Ascending aorta (tissue), 2 donors: ENCODE data around the gene CNIH2. TPM values are rescaled to one million over a fixed set of nuclear protein-coding genes. Genes with fewer than 3 reads are reported as not detected.
A peak's percentile ranks its signal among the peaks of the same experiment; 100 is the strongest.

Source experiments
- DNase-seq, 2 donors: peaks; one replicate each; pipeline ENCODE4 v3.0.0-alpha.2; 2019; ENCODE audit warnings: low spot score in 2 of 2
- H3K27ac ChIP-seq, 2 donors: fragments of 200-600 bp; sonication (generic); one replicate each; pipeline ENCODE4 v1.5.1; 2016 to 2017; ENCODE audit warnings: mild to moderate bottlenecking in 1 of 2
- H3K27me3 ChIP-seq: fragments of 200-600 bp; sonication (generic); one replicate; pipeline ENCODE4 v1.5.1; 2017
- H3K36me3 ChIP-seq, 2 donors: fragments of 200-600 bp; sonication (generic); one replicate each; pipeline ENCODE4 v1.5.1; 2016
- H3K4me1 ChIP-seq, 2 donors: fragments of 200-600 bp; sonication (generic); one replicate each; pipeline ENCODE4 v1.5.1; 2016 to 2017; ENCODE audit warnings: mild to moderate bottlenecking in 1 of 2
- H3K4me3 ChIP-seq, 2 donors: fragments of 200-600 bp; sonication (generic); one replicate each; pipeline ENCODE4 v1.5.1; 2016 to 2017; ENCODE audit warnings: mild to moderate bottlenecking in 1 of 2
- H3K9me3 ChIP-seq, 2 donors: fragments of 200-600 bp; sonication (generic); one replicate each; pipeline ENCODE4 v1.5.1; 2016
- CTCF ChIP-seq, 3 experiments: fragments of 200-600 bp in 2 of 3; fragments of 450-650 bp in 1 of 3; sonication (generic) in 2 of 3; IDR thresholded peaks; one replicate each; pipeline ENCODE4 v1.5.1; 2016 to 2019; ENCODE audit warnings: antibody characterized with exemption in 3 of 3, mild to moderate bottlenecking in 1 of 3, moderate library complexity in 1 of 3
- intact Hi-C: fragments of 100-400 bp; cut with DNase I; formaldehyde crosslinking; loops from one replicate; pipeline ENCODE4 v1.15.1; 2023
- total RNA-seq: library from RNA; depleted of rRNA; stranded (reverse); fragments of >200 nt; gene quantifications from one replicate; pipeline ENCODE4 v1.1.0, GENCODE V29; 2016

Gene CNIH2
- total RNA-seq, 1 donor from 2014 or later = not detected

- DNase-seq = no peak
- Histone ChIP-seq H3K36me3 (peaks cover 33 to 39% of the 10 kb centered on the region in 2 donors), H3K4me3 (peak overlapping the region; percentile 63 to 84), H3K27ac (peak overlapping the region; percentile 94 to 99), H3K9me3 (no peaks in the 10 kb centered on the region), H3K27me3 (no peaks in the 10 kb centered on the region), H3K4me1 (peaks cover 0 to 24% of the 10 kb centered on the region in 2 donors)
- intact Hi-C loops = loop anchor here (2.0 to 10.0 kb wide), 3 partner anchors 195 to 604 kb away; partner anchors contain the start of genes CFL1, PACS1 and RELA
- no peak for TF ChIP-seq CTCF (IDR thresholded peaks at IDR 0.05)
Measured at GRCh38 chr11:66267039-66267378, 11.0 kb upstream of the CNIH2 start.

GRCh38 chr11:66267379-66268243, 10.4 kb upstream of the CNIH2 start:
- DNase-seq = peak; percentile 57 to 94
- Histone ChIP-seq H3K27ac (peak overlapping the region; percentile 94 to 99), H3K9me3 (no peaks in the 10 kb centered on the region), H3K4me1 (peaks cover 0 to 24% of the 10 kb centered on the region in 2 donors), H3K36me3 (peaks cover 33 to 39% of the 10 kb centered on the region in 2 donors), H3K27me3 (no peaks in the 10 kb centered on the region), H3K4me3 (peak overlapping the region; percentile 63 to 84)
- intact Hi-C loops = loop anchor here (1.0 to 10.0 kb wide), 6 partner anchors 15 to 605 kb away; partner anchors contain the start of genes C11orf68, CFL1, DRAP1 and PACS1
- peak in 2 of 3 experiments; percentile 15 to 57 for TF ChIP-seq CTCF (IDR thresholded peaks at IDR 0.05)

GRCh38 chr11:66268244-66268951, 9.6 kb upstream of the CNIH2 start, which contains the start of gene RAB1B:
TSS of gene RAB1B (plus strand) at chr11:66268639. CDS start at chr11:66268680, 41 bp downstream.
- Histone ChIP-seq H3K27ac (peak within 1 kb of the TSS; percentile 94 to 99), H3K9me3 (no peaks in the 10 kb centered on the region), H3K4me1 (peaks cover 0 to 24% of the 10 kb centered on the region in 2 donors), H3K4me3 (peak within 1 kb of the TSS; percentile 63 to 84), H3K36me3 (peaks cover 33 to 39% of the 10 kb centered on the region in 2 donors), H3K27me3 (no peaks in the 10 kb centered on the region)
- DNase-seq = peak; percentile 98 to 100
- intact Hi-C loops = loop anchor here (1.0 to 10.0 kb wide), 5 partner anchors 14 to 414 kb away; partner anchors contain the start of genes C11orf68, CFL1, DRAP1 and PACS1
- TF ChIP-seq CTCF (IDR thresholded peaks at IDR 0.05) = no peak

GRCh38 chr11:66268952-66269905, 8.7 kb upstream of the CNIH2 start:
- no peak for TF ChIP-seq CTCF (IDR thresholded peaks at IDR 0.05)
- no peak for DNase-seq
- peak overlapping the region; percentile 63 to 84 for H3K4me3 ChIP-seq
- intact Hi-C loops = loop anchor here (1.0 to 10.0 kb wide), 5 partner anchors 13 to 414 kb away; partner anchors contain the start of genes C11orf68, CFL1, DRAP1 and PACS1
- no peaks in the 10 kb centered on the region for H3K27me3 ChIP-seq
- peak overlapping the region; percentile 94 to 99 for H3K27ac ChIP-seq
- peaks cover 0 to 24% of the 10 kb centered on the region in 2 donors for H3K4me1 ChIP-seq
- H3K9me3 ChIP-seq = no peaks in the 10 kb centered on the region
- peaks cover 34 to 47% of the 10 kb centered on the region in 2 donors for H3K36me3 ChIP-seq
